Endometrial microvascular endothelial cells (primary cell): Measurements from ENCODE around the gene NFKBIZ. TPM values are rescaled to one million over a fixed set of nuclear protein-coding genes. Genes with fewer than 3 reads are reported as not detected.

Source experiments
- in situ Hi-C: cut with HindIII; loops from 2 replicates; pipeline ENCODE4 v1.10.0; 2017; ENCODE audit warnings: low sequenced_read_pairs, low pct_unique_long_range_greater_than_20kb; ENCODE audit errors: inconsistent ontology term
- total RNA-seq: library from RNA; depleted of rRNA; stranded (reverse); fragments of >200 nt; gene quantifications from one replicate; pipeline ENCODE4 v1.2.3, GENCODE V29; 2015; ENCODE audit errors: inconsistent ontology term

NFKBIZ gene
- total RNA-seq, 1 donor from 2014 or later, result 9.8 TPM

- in situ Hi-C loops, result no loop called here
These were observed 6.4 kb upstream of the NFKBIZ start for GRCh38 chr3:101842935-101843330.

- in situ Hi-C loops, result no loop called here
These were observed 3.9 kb upstream of the NFKBIZ start for GRCh38 chr3:101845425-101845824.

DNA sequence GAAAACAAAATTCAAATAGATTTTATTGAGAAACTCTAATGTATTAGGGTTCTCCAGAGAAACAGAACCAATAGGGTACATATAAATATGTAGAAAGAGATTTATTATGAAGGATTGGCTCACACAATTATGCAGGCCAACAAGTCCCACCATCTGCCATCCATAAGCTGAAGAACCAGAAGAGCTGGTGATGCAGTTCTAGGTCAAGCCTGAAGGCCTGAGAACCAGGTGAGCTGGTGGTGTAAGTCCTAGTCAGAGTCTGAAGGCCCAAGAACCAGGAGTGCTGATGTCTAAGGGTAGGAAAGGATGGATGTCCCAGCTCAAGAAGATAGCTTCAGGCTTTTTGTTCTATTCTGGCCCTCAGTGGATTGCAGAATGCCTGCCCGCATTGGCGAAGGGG lies 2.6 kb upstream of the NFKBIZ start:
- in situ Hi-C loops, result no loop called here

GRCh38 chr3:101847328-101847727 lies 2.0 kb upstream of the NFKBIZ start:
- in situ Hi-C loops, result no loop called here

- in situ Hi-C loops, result no loop called here
These were observed 988 bp upstream of the NFKBIZ start for GRCh38 chr3:101848326-101848725.

DNA sequence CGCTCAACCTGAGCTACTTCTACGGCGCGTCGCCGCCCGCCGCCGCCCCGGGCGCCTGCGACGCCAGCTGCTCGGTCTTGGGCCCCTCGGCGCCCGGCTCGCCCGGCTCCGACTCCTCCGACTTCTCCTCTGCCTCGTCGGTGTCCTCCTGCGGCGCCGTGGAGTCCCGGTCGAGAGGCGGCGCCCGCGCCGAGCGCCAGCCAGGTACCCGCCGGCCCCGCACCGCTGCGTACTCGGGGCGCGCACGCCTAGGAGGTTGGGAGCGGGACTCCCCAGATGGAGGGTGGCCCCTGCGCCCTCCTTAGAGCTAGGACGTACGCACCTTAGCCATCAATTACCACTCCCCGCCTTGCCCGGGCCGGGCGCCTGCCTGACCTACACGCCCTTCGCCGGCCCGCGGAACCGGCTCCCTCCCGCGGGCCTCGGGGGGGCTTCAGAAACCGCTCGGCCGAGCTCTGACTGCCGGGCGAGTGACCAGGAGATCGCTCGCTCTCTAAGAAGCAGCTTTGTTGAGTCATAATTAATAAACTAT lies 466 bp downstream of the NFKBIZ start:
- in situ Hi-C loops, result no loop called here

GRCh38 chr3:101850246-101851051 lies 1.1 kb downstream of the NFKBIZ start:
- in situ Hi-C loops, result no loop called here

GRCh38 chr3:101851072-101851770 lies 1.9 kb downstream of the NFKBIZ start:
- in situ Hi-C loops, result no loop called here

- in situ Hi-C loops, result no loop called here
These were observed 2.8 kb downstream of the NFKBIZ start for GRCh38 chr3:101851850-101852714.

GRCh38 chr3:101852983-101853840 lies 3.9 kb downstream of the NFKBIZ start:
- in situ Hi-C loops, result no loop called here

GRCh38 chr3:101853982-101854381 lies 4.7 kb downstream of the NFKBIZ start:
- in situ Hi-C loops, result no loop called here

DNA sequence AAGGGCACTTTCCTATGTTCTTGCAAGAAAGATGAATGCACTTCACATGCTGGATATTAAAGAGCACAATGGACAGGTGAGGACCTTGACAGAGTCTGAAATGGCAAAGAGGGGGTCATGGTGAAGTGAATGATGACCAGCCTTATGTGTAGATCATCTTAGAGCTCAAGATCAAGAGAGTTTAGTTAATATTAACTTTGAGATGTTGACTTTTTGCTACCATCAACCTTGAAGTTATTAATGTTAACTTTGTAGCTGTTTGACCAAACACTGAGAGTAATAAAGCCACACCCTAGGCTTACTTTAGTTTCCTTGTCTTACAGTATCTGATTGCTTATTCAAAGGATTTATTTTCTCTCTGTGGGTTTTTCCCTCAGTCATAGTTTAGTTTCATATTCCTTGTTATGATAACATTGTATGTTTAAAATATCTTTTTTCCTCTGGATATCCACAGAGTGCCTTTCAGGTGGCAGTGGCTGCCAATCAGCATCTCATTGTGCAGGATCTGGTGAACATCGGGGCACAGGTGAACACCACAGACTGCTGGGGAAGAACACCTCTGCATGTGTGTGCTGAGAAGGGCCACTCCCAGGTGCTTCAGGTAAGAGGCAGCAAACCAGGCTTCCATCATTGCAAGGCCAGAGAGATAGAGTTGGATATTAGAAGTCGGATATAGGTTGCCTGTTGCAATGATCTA lies 5.4 kb downstream of the NFKBIZ start:
- in situ Hi-C loops, result no loop called here

DNA sequence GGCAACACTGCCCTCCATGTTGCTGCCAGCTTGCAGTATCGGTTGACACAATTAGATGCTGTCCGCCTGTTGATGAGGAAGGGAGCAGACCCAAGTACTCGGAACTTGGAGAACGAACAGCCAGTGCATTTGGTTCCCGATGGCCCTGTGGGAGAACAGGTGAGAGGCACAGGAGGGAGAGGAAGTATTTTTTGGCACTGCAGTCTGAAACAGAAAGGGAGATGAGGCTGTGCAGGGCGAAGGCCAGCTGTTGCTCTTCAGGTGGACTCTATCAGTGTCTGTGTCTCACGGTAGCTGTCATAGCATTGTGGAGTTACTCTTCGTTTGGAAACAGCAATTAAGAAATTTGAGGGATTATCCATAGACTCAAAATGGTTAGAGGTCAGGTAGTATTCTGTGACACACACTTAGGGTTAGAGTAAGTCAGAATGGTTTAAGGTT lies 8.0 kb downstream of the NFKBIZ start:
- in situ Hi-C loops, result no loop called here

DNA sequence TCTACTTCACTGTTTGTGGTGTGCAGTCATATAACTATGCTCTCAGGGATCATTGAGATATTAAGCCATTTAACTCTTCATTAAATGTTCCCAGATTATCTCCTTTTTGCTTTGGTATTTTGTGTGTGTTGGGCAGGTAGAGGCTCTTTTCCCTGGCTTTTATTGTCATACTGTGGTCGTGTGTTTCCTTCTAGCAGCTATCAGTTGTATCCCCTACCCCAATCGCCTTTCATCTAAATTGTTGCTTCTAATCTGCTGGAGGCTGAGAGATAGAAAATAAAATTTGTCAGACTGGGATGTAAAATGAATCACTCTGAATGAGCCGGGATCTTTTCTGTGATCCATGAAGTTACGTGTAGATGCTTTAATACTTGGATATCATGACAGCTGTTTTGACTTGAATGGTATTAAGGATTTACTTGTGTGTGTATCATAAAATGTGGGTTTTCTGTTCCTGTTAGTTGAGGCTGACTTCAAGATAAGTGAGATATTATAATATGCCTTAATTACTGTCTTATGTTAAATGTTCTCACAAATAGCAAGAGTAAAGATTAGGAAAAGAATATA lies 9.2 kb downstream of the NFKBIZ start:
- in situ Hi-C loops, result no loop called here

DNA sequence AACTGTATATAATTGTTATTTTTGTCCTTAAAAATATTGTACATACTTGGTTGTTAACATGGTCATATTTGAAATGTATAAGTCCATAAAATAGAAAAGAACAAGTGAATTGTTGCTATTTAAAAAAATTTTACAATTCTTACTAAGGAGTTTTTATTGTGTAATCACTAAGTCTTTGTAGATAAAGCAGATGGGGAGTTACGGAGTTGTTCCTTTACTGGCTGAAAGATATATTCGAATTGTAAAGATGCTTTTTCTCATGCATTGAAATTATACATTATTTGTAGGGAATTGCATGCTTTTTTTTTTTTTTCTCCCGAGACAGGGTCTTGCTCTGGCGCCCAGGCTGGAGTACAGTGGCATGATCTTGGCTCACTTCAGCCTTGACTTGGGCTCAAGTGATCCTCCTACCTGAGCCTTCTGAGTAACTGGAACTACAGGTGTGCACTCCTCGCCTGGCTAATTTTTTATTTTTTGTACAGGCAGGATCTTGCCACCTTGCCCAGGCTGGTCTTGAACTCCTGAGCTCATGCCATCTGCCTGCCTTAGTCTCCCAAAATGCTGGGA lies 10.7 kb downstream of the NFKBIZ start:
- in situ Hi-C loops, result no loop called here

DNA sequence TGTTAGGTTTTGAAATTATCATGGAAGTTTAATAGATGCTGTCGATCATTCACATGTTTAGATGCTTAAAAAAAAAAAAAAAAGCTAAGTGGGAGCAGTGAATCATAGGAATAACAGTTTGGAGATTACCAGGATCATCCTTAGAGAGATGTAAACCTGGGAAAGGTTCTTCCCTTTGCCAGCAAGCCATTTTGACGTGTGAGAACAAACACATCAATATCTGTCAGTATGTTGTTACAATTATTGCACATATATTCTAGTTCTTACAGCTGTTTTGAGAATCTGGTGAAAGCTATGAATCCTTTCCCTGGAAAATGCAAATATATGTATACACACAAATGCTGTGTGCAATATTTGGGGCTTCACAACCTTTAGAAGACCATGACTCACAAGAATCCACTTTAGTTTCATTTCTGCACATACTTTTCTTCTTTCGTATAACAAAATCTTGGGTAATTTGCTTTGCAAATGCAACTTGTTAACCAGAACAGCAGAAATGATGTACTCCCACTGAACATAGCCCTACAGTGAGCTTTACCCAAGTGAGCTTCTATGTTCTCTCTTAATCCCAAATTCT lies 12.0 kb downstream of the NFKBIZ start:
- in situ Hi-C loops, result no loop called here
